COLO829 (cell line): ENCODE results near the gene RASL12.
"Not testable (repeated sequence)": the region's sequence is repeated elsewhere in the genome, so short reads cannot be mapped to it uniquely, and the experiment has no call there.

ENCODE experiments used
- DNase-seq: peaks from one replicate; pipeline ENCODE4 v3.0.0; 2012; ENCODE audit warnings: low spot score

RASL12 gene

GRCh38 chr15:65075607-65076395 is 8.0 kb upstream of the RASL12 start:
- not testable (repeated sequence) for DNase-seq

GRCh38 chr15:65074946-65075345 is 7.2 kb upstream of the RASL12 start:
- DNase-seq = not testable (repeated sequence)

- DNase-seq = no peak
Observed at GRCh38 chr15:65072617-65073016, 4.8 kb upstream of the RASL12 start.

GRCh38 chr15:65072027-65072426 is 4.2 kb upstream of the RASL12 start:
- DNase-seq = no peak

- DNase-seq = no peak
Observed at GRCh38 chr15:65071381-65071811, 3.6 kb upstream of the RASL12 start.

GRCh38 chr15:65069779-65070546 is 2.2 kb upstream of the RASL12 start:
- no peak for DNase-seq

- no peak for DNase-seq
Observed at GRCh38 chr15:65069179-65069578, 1.4 kb upstream of the RASL12 start.

GRCh38 chr15:65068403-65068788 is 605 bp upstream of the RASL12 start:
- DNase-seq = no peak

- no peak for DNase-seq
Observed at GRCh38 chr15:65067317-65067644, 510 bp downstream of the RASL12 start.

- no peak for DNase-seq
Observed at GRCh38 chr15:65066635-65067316, 1.0 kb downstream of the RASL12 start.

GRCh38 chr15:65066001-65066634 is 1.7 kb downstream of the RASL12 start:
- no peak for DNase-seq

GRCh38 chr15:65062726-65063125 is 5.1 kb downstream of the RASL12 start:
- no peak for DNase-seq

GRCh38 chr15:65062061-65062460 is 5.7 kb downstream of the RASL12 start:
- DNase-seq = no peak

GRCh38 chr15:65060641-65061397 is 7.0 kb downstream of the RASL12 start:
- DNase-seq = no peak

- DNase-seq = no peak
Observed at GRCh38 chr15:65059931-65060596, 7.7 kb downstream of the RASL12 start.

- no peak for DNase-seq
Observed at GRCh38 chr15:65059369-65059750, 8.4 kb downstream of the RASL12 start.

- no peak for DNase-seq
Observed at GRCh38 chr15:65058394-65059368, 9.1 kb downstream of the RASL12 start.

- DNase-seq = no peak
Observed at GRCh38 chr15:65057549-65057940, 10.2 kb downstream of the RASL12 start.

- DNase-seq = no peak
Observed at GRCh38 chr15:65056868-65057548, 10.8 kb downstream of the RASL12 start.
